Activated T-cell treated with anti-CD3 and anti-CD28 coated beads, Interleukin-2, amount 50 U/mL, for 4 hours (primary cell): ENCODE measurements around the gene AREG. TPM values are rescaled to one million over a fixed set of nuclear protein-coding genes. Genes with fewer than 3 reads are reported as not detected.

Experiments used
- ATAC-seq, 2 donors: fragments of 200-7000 bp; cut with Tn5 transposase; one replicate each; pipeline ENCODE4 v1.10.0; 2021
- DNase-seq: peaks from one replicate; pipeline ENCODE4 v3.0.0-alpha.2; 2020
- H3K27me3 Mint-ChIP-seq: one replicate; pipeline ENCODE4 v1.8.0; 2021; ENCODE audit warnings: low read depth, mixed read lengths
- H3K36me3 Mint-ChIP-seq: one replicate; pipeline ENCODE4 v1.8.0; 2022; ENCODE audit warnings: mixed read lengths; ENCODE audit not compliant: insufficient read depth
- H3K4me1 Mint-ChIP-seq: one replicate; pipeline ENCODE4 v1.8.0; 2021; ENCODE audit warnings: low read depth, mixed read lengths
- H3K4me3 Mint-ChIP-seq: one replicate; pipeline ENCODE4 v1.8.0; 2021; ENCODE audit warnings: mild to moderate bottlenecking, moderate library complexity, mixed read lengths
- H3K9me3 Mint-ChIP-seq: one replicate; pipeline ENCODE4 v1.8.0; 2021; ENCODE audit warnings: mixed read lengths
- total RNA-seq, 3 donors: library from RNA; stranded (reverse); gene quantifications; one replicate each; pipeline ENCODE4 v1.2.1, GENCODE V29; 2021

Gene AREG
- total RNA-seq, 3 donors from 2014 or later: 0.73 to 0.92 (median 0.79) TPM

DNA sequence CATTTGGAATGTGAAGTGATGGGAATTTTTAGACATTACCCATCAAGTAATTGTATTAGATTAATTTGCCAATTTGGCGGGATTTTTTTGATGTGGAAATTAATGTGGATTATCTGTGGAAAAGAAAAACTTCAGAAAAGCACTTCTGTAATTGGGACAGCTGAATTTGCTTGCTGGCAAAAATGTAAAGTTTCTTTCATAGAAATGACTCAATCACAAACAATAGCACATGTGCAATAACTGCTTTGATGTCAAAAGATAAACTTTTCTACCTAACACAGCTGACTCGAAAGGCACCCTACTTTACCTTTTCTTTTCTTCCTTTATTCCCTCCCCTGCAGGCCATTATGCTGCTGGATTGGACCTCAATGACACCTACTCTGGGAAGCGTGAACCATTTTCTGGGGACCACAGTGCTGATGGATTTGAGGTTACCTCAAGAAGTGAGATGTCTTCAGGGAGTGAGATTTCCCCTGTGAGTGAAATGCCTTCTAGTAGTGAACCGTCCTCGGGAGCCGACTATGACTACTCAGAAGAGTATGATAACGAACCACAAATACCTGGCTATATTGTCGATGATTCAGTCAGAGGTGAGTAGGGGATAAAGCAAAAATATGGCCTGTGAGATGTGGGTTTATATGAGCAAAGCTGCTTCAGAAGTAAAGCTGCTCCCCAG is 1.4 kb downstream of the AREG start:
- H3K9me3 Mint-ChIP-seq: no peaks in the 10 kb centered on the region
- peaks cover 3% of the 10 kb centered on the region for H3K27me3 Mint-ChIP-seq
- peaks cover 4% of the 10 kb centered on the region for H3K36me3 Mint-ChIP-seq
- ATAC-seq (no peak), DNase-seq (no peak)
- peaks cover 13% of the 10 kb centered on the region for H3K4me1 Mint-ChIP-seq
- H3K4me3 Mint-ChIP-seq: peak overlapping the region; percentile 4

DNA sequence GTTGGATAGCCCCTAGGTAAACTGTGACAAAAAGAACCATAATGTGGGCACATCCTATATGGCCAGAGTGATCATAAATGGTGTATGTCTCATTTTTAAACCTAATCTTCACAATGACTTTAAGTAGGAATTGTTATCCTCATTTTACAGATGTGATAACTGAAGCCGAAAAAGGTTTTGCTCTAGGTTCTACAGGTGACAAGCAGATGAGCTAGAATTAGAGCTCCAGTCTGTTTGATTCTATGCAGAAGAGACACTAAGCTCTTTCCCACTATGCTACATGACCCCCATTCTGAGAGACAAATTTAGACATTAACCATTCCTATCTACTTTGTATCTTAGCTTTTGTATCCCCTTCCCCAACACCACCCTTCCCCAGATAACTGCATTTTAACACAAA is 2.0 kb downstream of the AREG start:
- H3K27me3 Mint-ChIP-seq: peaks cover 3% of the 10 kb centered on the region
- H3K9me3 Mint-ChIP-seq: no peaks in the 10 kb centered on the region
- DNase-seq (no peak), ATAC-seq (no peak)
- H3K4me3 Mint-ChIP-seq: no peak overlapping the region
- H3K4me1 Mint-ChIP-seq: peaks cover 13% of the 10 kb centered on the region
- H3K36me3 Mint-ChIP-seq: peaks cover 4% of the 10 kb centered on the region

DNA sequence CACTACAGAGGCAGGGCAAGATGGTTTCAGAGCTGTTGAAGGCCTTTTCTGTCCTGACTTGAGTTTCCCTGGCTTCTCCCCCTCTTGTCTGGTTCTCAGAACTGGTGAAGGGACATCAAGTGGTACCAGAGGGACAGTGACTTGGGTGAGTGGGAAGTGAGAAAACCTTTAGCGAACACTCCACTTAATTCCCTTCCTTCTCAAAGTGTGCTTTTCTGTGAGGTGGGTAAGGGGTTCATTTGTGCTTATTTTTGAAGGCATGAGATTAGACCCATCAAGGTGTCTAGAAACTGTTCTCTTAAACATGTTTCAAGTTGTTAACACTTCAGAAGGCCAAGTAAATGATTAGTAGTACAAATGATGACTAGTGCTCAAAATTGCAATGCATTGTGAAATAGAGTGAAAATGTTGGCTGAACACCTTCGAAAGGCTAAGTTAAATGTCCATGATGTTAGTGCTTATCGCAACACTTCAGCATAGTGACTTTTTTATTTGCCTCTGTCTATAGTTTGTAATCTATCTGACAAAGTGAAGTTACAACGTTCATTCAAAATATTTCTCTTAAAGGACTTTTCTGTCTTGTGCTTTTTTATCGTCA is 2.8 kb downstream of the AREG start:
- H3K4me1 Mint-ChIP-seq: peaks cover 13% of the 10 kb centered on the region
- peaks cover 3% of the 10 kb centered on the region for H3K27me3 Mint-ChIP-seq

DNA sequence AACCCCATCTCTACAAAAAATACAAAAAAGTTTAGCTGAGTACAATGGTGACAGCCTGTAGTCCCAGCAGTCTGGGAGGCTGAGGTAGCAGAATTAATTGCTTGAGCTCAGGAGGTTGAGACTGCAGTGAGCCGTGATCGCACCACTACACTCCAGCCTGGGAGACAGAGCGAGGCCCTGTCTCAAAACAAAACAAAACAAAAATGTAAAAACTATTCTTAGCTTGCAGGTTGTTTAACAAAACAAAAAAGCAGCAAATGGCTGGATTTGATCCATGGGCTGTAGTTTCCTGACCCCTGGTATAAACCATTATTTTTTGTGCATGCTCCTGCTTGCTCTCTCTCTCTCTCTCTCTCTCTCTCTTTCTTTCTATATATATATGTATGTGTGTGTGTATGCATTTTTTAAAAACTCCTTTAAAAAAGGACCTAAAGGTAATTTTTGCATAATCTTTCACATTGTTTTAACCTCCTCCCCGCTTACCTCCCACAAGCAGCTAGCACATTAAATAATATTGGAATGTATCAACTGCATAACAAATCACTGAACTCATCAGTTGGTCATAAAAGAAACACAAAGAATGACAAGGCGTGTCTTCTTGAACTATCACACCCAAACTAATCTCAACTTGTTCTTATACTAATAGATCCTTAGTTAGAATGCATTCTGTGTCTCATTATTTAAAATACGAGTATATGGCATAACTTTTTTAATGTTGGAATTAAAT is 4.8 kb downstream of the AREG start:
- no peak for ATAC-seq
- DNase-seq: no peak
- H3K27me3 Mint-ChIP-seq: peaks cover 6% of the 10 kb centered on the region
- no peaks in the 10 kb centered on the region for H3K9me3 Mint-ChIP-seq
- peaks cover 7% of the 10 kb centered on the region for H3K4me1 Mint-ChIP-seq
- peaks cover 11% of the 10 kb centered on the region for H3K36me3 Mint-ChIP-seq
- H3K4me3 Mint-ChIP-seq: no peak overlapping the region

More for the DNA sequence above, 2.8 kb downstream of the AREG start:
- no peaks in the 10 kb centered on the region for H3K9me3 Mint-ChIP-seq
- H3K36me3 Mint-ChIP-seq: peaks cover 7% of the 10 kb centered on the region
- H3K4me3 Mint-ChIP-seq: no peak overlapping the region
- ATAC-seq (no peak), DNase-seq (no peak)

DNA sequence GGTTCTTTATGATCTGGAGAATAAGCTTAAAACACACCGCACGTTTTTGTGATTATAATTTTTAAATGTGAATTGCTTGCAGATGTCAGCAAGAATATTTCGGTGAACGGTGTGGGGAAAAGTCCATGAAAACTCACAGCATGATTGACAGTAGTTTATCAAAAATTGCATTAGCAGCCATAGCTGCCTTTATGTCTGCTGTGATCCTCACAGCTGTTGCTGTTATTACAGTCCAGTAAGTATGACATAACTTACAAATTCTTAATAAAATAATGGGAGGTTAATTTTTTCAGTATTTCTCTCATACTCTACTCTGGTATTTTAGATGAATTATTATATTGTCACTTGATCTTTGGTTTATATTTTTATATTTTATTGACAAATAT is 5.4 kb downstream of the AREG start:
- Mint-ChIP-seq H3K27me3 (peaks cover 6% of the 10 kb centered on the region), H3K4me1 (peaks cover 4% of the 10 kb centered on the region), H3K36me3 (peaks cover 12% of the 10 kb centered on the region), H3K4me3 (no peak overlapping the region), H3K9me3 (no peaks in the 10 kb centered on the region)
- no peak for DNase-seq
- ATAC-seq: no peak

DNA sequence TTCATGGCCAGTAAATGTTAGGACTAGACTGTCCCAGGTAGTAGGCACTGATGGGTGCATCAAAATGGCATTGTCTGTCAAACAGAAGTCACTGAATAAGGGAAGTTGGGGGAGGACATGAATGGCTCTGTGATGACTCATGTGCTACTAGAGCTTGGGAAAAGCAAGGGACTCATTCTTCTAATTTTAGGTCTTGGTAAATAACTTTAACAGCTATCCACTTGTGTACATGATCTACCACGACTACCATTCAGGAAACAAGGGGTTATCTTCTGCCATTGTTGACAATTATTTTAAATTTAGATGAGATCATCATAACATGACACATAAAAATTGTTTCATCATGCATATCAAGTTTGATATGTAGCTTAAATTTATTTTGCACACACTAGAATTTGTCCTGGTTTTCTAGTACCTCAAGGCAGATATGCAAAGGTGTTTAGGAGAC is 6.3 kb downstream of the AREG start:
- Mint-ChIP-seq H3K4me3 (no peak overlapping the region), H3K36me3 (peaks cover 14% of the 10 kb centered on the region), H3K27me3 (peaks cover 5% of the 10 kb centered on the region), H3K9me3 (no peaks in the 10 kb centered on the region), H3K4me1 (no peaks in the 10 kb centered on the region)
- ATAC-seq (no peak), DNase-seq (no peak)

DNA sequence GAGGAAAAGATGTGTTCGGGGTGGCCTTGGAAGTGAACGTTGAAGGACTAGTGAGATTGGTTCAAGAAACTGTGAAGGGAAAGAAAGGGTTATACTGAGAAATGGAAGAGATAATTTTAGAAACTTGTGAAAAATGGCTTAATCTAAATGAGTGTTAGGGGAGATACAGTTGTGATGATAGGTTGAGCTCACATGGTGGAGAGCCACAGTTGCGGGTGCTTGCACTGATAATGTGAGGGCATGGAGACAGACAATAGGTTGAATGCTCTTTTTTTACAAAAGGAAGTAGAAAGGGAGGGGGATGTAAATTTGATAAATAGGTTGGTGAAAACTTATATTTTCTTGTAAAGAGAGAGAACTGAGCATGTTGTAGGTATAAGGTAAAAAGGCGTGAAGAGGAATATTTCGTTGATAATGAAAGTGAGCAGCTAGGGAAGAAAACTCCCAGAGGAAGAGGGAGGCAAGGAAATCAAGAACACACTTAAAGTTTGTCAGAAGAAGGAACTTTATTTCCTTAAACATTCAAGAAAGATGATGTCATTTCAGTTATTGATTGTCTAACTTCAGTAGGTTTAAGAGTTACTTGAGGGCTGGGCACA is 8.2 kb downstream of the AREG start:
- Mint-ChIP-seq H3K36me3 (peaks cover 14% of the 10 kb centered on the region), H3K4me3 (no peak overlapping the region), H3K4me1 (no peaks in the 10 kb centered on the region), H3K27me3 (peaks cover 5% of the 10 kb centered on the region), H3K9me3 (no peaks in the 10 kb centered on the region)
- DNase-seq: no peak
- ATAC-seq: no peak

DNA sequence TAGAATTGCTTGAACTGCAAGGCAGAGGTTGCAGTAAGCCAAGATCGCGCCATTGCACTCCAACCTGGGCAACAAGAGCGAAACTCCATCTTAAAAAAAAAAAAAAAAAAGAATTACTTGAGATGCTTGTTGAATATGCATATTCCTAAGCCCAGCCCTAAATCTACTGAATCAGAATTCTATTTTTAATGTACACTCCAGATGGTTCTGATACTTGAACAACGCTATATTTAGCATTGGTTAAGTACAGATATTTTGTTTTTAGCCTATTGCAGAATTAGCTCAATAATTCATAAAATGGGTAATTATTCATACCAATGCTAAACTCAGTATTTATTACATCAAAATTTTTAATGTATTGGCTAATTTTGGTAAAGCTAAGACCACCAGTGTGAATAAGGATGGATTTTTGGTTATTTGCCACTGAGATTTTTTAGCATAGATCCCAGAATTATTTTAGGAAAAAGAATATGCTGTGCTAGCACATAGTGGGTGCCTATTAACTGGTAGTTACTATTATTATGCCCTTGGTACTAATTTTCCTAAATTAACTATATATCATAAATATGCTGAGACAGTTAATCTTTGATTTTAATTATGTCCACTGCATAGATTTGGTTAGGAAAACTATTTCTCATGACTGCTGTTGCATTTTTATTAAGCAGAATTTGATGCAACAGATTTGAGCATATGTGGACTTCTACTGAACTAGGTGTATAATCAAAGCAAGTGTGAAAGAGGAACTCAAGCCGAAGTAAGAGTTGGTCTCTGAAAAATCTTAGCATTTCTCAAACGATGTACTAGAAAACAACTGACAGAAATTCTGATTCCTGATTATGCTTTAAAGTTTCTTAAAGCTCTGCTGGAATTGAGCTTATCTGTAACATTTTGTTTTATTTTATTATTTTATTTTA is 9.2 kb downstream of the AREG start:
- DNase-seq: no peak
- Mint-ChIP-seq H3K4me1 (no peaks in the 10 kb centered on the region), H3K36me3 (peaks cover 12% of the 10 kb centered on the region), H3K27me3 (peaks cover 5% of the 10 kb centered on the region), H3K9me3 (no peaks in the 10 kb centered on the region), H3K4me3 (no peak overlapping the region)
- no peak for ATAC-seq

DNA sequence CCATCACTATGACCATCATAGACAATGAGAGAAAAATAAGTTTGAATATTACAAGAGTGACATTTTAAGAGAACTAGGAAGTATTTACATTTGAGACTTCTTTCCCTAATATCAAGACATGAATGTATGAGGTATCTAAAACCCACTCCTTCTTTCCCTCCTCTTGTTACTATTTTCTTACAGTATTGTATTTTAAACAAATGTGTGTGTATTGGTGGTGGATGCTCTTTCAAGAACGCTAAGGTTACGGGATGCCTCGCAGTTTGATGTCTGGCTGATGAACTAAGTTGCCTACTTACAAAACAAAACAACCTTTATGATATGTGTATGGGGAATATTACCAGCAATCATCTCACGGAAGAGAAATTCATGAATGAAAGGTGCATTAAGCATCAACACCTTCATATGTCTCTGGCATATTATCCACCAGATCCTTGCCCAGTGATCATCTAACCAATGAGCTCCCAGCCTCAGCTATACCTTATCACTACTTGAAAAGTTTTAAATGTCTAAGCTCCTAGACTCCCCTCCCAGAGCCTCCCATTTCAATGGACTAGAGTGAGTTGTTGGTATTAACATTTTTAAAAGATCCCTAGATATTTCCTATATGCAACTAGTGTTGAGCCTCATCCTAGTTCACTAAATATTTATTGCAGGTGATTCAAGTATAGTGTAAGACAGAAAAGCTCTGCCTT is 10.6 kb downstream of the AREG start:
- H3K36me3 Mint-ChIP-seq: peaks cover 10% of the 10 kb centered on the region
- no peak for ATAC-seq
- no peak for DNase-seq
- no peak overlapping the region for H3K4me3 Mint-ChIP-seq
- H3K4me1 Mint-ChIP-seq: no peaks in the 10 kb centered on the region
- H3K27me3 Mint-ChIP-seq: peaks cover 8% of the 10 kb centered on the region
- no peaks in the 10 kb centered on the region for H3K9me3 Mint-ChIP-seq

DNA sequence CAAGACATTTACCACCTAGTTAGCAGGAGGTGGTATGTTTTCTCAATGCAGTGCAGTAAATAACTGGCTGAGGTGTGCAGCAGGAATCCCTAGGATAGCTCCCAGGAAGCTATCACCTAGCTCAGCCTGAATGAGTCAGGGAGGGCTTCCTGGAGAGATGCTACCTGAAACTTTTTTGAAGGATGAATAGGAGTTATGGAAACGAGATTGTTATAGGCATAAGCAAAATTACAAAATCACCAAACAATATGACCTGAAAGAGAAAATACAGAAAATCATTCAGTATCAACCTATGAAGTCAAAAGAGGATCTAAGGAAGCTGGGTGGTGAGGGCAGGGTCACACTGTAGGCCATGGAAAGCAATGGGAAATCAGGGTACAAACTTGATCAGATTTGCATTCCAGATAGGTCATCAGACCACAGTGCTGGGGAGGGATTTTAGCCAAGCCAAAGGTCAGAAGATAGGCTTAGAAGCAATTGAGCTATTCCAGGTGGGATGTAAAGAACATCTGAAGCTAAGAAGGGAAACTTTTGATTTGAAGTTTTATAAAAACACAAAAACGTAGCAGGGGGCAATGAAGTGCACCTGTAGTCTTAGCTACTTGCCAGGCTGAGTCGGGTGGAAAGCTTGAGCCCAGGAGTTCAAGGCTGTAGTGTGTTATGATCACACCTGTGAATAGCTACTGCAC is 11.3 kb downstream of the AREG start:
- no peaks in the 10 kb centered on the region for H3K4me1 Mint-ChIP-seq
- no peak overlapping the region for H3K4me3 Mint-ChIP-seq
- peaks cover 10% of the 10 kb centered on the region for H3K36me3 Mint-ChIP-seq
- no peaks in the 10 kb centered on the region for H3K9me3 Mint-ChIP-seq
- DNase-seq: no peak
- peaks cover 8% of the 10 kb centered on the region for H3K27me3 Mint-ChIP-seq
- no peak for ATAC-seq

DNA sequence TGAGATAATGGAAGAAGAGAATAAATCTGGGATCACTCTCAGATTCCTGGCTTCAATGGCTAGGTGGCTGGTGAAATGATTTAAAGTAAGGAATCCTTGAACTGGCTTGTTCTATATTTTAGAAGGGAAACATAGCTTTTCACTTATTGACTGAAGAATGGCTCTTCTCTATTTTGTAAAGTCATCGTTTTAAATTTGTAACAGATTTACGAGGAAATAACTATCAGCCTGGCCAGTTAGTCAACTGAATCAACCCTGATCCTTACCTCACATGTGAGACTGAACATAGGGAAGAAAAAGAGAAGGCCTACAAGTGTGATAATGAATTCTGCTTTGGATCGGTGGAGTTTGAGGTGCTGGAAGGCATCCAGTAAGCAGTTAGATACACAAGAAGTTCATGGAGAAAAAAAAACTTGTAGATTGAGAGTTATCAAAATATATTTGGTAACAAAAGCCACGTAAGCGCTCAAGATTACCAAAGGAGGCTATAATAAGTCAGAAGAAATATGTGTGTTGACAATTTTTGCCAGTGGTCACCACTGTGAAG is 12.0 kb downstream of the AREG start:
- H3K9me3 Mint-ChIP-seq: no peaks in the 10 kb centered on the region
- H3K27me3 Mint-ChIP-seq: peaks cover 8% of the 10 kb centered on the region
- DNase-seq (no peak), ATAC-seq (no peak)
- H3K4me1 Mint-ChIP-seq: no peaks in the 10 kb centered on the region
- H3K4me3 Mint-ChIP-seq: no peak overlapping the region
- peaks cover 10% of the 10 kb centered on the region for H3K36me3 Mint-ChIP-seq

DNA sequence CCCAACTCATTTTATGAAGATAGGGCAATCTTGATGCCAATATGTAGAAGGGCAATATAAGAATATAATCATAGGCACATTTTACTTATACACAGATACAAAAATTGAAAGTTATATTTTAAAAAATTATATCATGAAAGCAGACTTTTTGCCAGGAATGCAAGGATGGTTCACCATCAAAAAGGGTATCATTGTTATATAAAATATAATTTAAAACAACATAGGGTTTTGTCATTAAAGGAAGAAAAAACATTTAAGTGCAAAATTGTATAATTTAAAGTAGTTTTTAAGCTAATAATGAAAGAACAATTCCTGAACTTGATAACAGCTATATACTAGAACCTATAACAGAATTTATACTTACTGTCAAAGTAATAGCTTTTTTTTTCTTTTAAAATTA is 15.9 kb downstream of the AREG start:
- no peaks in the 10 kb centered on the region for H3K9me3 Mint-ChIP-seq
- DNase-seq (no peak), ATAC-seq (no peak)
- no peaks in the 10 kb centered on the region for H3K36me3 Mint-ChIP-seq
- no peaks in the 10 kb centered on the region for H3K4me1 Mint-ChIP-seq
- no peak overlapping the region for H3K4me3 Mint-ChIP-seq
- H3K27me3 Mint-ChIP-seq: peaks cover 2% of the 10 kb centered on the region

DNA sequence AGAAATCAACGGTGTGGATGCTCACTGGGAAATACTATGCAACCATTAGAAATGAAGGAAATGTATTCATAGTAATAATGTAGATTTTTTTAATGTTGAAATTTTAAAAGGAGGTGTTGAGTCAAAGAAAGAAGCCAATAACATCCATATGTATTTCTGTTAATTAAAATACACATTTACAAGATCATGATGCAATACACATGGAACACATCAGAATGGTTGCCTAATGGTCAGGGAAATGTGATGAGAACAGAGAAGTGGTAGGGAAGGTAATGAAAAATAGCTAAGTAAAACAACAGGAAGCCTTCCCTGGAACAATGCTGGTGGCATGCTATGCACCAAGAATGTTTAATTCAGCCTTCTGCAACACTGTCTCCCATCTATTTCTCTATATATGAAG is 18.2 kb downstream of the AREG start:
- Mint-ChIP-seq H3K27me3 (peaks cover 2% of the 10 kb centered on the region), H3K4me1 (no peaks in the 10 kb centered on the region), H3K9me3 (no peaks in the 10 kb centered on the region), H3K4me3 (no peak overlapping the region), H3K36me3 (no peaks in the 10 kb centered on the region)
- DNase-seq (no peak), ATAC-seq (no peak)
